HG03439 (cell line): ENCODE measurements around the gene CDNF.

Source experiments
- ATAC-seq: cut with Tn5 transposase; IDR thresholded peaks from one replicate; pipeline ENCODE4 v1.9.1; 2021; ENCODE audit warnings: mild to moderate bottlenecking, moderate library complexity; ENCODE audit not compliant: unreplicated experiment

Gene CDNF

DNA sequence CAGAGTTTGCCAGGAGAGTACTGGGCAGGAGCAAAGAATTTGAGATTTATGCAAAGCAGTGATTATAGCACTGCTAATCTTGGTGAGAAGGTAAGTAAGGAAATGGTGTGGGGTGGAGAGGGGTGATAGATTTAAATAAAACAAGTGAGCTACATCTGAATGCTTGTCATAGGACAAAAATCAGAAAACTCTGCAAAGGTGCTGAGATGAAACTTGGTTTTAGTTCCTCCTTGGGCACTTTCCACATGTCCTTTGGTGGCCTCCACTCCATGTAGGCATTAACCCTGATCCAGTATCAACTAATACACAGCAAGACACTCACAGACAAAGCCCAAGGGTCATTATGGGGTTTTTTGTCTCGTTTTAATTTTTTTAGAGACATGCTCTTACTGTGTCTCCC, 37.4 kb downstream of the CDNF start:
- ATAC-seq, result no peak

DNA sequence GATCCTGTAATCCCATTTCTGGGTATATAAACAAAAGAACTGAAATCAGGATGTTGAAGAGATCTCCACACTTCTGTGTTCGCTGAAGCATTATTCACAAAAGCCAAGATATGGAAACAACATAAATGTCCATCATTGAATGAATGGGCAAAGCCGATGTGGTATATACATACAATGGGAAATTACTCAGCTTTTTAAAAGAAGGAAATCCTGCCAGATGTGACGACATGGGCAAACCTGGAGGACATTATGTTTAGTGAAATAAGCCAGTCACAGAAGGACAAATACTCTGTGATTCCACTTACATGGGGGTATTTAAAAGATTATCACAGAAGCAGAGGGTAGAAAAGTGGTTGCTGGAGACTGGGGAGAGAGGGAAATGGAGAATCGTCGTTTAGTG, 39.2 kb downstream of the CDNF start:
- ATAC-seq, result no peak

DNA sequence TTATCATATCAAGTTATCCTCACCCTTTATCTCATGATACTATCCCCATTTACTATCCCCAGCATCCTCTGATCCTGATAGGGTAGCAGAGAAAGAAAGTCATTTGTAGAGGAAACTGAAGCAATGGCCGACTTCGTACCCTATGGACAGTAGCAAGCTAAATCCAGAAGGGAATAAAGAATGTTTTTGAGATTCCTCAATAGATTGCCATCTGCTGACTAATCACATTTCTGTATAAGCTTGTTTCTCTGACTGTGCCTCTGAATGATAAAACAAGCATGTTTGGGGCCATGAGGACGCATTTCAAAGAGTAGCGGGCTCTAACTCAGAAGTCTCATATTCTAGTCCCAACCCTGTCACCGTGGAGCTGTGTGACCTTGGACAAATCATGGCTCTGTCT, 49.9 kb downstream of the CDNF start:
- no peak for ATAC-seq

DNA sequence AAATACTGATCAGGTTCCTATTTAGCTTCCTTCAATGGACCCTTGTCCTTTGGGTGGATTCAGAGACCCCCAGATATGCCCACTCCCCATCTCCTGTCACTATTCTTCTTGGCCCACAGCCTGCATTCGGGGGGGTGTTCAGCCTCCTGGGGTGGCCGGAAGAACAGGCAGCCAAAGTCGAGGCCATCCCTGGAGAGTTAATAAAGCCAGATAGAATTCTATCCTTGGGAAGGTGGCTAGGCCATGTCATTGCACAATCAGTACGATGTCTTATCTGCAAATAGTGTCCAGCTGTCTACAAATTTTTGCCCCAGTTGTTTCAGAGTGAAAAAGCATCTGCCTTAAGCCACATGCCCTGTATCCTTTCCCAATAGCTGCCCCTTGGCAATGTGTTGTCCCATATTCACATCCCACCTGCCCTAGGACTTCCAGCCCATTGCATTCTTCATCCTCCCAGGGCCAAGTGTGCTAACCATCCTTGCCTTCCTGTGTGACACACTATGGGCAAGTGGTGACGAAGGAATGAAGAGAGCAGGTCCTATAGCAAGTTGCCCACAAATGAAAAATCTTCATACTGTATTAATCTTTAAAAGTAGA, 53.3 kb downstream of the CDNF start:
- no peak for ATAC-seq

DNA sequence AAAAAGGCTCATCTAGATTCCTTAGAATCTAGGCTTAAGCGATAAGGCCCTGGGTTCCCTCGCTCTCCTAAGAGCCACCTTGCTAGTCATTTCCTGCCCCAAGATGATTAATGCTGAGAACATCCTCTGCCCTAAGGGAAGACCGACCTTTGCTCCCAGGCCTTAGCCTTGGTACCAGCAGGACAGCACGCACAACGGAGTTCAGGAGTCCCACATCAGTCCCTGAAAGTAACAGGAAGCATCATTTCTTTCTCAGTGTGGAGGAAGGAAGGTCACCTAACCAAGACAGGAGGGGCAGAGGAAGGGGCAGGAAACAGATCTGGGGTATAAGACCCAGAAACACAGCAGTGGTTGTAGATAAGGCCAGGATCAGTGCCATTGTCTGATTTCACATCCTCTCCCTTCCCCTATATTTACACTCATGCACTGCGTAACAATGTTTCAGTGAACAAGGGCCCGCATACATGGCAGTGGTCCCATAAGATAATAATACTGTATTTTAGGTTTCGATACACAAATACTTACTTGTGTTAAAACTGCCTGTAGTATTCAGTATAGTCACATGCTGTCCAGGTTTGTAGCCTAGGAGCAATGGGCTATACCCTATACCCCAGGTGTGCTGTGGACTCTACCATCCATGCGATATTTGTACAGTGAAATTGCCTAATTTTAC, 55.0 kb downstream of the CDNF start:
- no peak for ATAC-seq

DNA sequence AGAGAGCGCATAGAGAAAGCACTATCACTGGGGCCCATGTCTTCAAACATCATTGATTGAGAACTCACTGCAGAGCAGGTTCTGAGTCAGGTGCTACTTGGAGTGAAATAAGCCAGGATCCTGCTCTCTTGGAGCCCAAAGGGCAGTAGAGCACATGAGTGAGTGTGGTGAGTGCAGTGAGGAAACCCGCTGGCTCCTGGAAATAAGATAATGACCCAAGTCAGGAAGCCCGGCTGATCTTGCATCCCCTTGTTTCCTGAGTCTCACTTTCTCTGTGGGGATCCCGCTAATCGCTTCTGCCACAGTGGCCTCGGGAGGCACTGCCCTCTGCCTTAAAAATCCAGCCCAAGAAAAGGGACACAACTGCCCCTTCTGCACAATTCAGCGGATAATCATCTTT, 56.1 kb downstream of the CDNF start:
- no peak for ATAC-seq

DNA sequence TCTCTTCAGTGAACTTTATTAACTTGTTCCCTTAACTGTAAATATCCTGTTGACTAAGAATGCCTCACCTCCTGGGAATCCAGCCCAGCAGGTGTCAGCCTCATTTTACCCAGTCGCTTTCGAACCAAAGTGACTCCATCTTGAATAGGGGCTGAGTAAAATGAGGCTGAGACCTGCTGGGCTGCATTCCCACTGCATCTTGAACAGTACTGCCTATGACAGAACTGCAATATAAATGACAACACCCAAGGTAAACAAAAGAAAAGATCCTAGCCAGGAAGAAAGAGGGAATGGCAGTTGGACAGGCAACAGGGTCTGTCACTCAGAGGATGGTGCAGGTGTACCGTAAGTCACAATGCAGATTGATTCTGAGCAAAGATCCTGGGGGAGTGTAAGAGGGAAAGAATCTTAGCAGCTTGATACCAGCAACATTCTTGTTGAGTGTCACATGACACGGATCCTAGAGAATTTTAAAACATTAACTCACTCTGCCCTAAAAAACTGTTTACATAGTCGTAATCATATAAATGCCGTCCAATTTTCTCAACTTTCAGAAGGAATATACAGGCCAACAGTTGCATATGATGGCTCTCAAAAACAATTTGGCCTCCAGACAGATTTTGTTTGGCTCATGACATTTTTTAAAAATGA, 58.7 kb downstream of the CDNF start:
- no peak for ATAC-seq

DNA sequence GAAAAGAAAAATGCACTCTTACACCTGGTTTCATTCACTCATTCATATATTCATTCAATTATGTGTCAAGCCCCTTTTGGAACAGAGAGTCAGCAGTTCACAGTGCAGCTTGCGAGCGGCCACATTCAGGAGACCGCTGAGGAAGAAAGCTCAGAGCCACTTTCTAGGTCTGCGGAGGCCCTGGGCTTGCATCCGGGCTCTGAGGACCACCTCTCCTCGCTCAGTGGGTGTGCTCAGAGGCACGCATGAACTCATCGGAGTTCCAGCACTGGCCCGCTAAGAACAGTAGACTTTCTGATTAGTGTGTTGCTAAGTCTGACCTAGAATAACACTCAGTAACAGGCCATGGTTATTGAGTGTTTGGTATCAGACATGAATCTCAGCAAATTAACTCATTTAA, 61.3 kb downstream of the CDNF start:
- no peak for ATAC-seq

DNA sequence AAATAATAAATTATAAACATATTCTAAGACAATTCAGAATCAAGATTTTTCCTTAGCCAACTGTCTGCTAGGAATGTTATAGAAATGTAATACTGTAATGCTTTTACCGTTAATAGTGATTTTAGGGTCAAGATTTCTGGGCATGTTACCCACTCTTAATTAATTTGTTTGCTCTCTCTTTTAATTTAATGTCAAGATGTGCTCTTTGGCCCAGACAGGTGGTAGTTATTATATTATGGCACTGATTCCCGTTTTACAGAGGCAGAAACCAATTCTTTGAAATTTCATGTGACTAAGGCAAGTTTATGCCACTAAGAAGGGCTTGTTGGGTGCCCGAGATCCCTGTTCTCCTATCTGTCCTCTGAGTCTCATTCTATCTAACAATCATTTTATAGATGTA, 62.2 kb downstream of the CDNF start:
- no peak for ATAC-seq

DNA sequence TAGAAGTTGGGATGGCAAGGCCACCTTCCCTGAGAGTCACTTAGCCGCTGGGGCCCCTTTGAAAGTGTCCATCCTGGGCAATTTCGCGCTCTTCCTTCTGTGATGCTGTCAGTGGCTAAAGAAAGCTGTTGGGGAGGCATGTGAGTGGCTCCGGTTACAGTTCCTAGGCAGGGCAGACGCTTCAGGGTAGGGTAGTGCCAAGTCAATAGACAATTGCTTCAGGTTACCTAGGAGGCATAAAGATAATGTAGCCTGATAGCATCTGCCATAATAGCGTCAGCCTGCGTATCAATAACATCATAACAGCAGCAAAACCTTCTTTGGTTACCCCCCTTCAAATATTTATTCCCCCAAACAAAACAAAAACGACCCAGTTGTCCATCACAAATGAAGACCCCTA, 63.0 kb downstream of the CDNF start, which contains the start of gene FAM107B:
Gene FAM107B, minus strand, starts transcription at position 101 of the 400 bp plus-strand sequence. CDS start 234 bp downstream, outside the sequence.
- no peak for ATAC-seq

DNA sequence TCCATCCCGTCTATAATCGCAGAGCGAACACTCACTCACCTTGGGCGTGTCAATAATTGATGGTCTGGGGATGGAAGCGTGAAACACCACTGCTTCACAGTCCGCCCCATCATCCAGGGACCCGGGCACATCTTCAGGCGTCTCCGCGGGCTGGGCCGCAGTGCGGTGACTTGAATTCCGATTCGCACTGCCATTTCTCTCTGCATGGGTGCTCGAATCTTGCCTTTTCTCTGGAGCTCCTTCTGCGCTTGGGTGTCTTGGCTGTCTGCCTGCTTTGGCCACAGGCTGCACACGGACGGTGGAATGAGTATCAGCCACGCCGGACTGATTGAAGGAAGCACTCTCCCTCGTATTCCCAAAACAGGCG, 63.6 kb downstream of the CDNF start:
- ATAC-seq, result no peak

DNA sequence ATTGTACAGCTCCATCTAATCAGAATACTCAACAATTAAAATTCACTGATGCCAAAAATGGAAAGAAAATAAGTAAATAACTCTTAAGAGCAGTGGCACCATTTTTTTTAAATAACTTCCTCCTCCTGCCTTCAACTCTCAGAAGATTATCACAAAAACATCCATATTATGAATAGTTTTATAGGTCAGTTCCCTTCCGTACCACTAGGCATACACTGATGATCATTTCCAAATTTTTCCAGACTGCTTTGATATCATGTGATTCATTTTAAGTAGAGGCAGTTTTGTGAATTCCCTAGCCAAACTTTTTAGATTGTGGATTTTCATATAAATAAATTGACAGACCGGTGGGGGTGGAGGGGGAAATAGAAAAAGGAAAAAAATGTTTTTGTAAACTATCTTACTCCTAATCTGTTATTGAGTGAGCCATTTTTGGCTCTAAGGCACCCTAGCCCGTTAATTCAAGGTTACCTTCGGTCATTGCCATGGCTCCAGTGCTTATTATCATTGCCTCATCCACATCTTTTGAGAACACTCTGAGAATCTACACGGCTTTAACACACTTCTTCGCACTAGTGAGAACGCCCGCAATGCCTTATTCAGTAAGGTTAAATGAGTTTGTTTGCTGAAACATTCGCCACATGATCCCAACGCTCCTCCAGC, 64.2 kb downstream of the CDNF start:
- ATAC-seq, result no peak

DNA sequence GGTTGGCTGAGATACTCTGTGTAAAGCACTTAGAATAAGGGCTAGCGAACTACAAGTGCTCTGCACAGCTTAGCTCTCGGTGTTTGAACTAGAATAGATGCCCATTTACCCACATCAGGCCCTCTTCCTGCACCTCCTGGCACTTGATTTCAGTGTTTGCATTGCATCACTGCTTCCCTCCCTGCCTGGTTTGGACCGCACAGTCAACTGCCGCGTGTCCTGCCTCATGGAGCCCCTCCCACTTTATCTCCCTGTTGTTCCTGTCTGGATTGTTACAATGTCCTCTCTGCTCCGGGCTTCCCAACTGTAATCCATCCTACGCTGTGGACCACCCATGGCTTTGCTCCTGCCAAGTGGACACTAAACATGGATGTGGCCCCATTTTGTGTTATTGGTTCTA, 65.4 kb downstream of the CDNF start:
- no peak for ATAC-seq

DNA sequence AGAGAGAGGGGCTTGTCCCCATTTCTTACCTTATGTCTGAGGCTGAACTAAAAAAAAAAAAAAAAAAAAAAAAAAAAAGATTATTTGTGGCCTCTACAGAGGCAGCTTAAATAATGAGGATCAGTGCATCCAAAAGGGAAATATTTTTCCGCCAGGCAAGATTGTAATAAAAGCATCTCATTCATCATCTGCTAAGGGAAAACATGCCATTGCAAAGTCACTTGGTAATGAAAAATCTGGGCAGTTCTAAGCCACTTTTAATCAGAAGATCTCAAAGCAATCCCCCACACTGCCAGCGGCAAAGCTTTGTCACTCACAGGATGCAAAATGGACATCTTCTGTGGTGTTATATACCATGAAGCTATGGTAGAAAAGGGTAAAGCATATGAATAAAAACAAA, 66.9 kb downstream of the CDNF start:
- ATAC-seq, result no peak
